Gastrocnemius medialis (tissue), 4 donors: ENCODE results near the gene CD8B2. TPM values are rescaled to one million over a fixed set of nuclear protein-coding genes. Genes with fewer than 3 reads are reported as not detected.
"Not testable (repeated sequence)": the region's sequence is repeated elsewhere in the genome, so short reads cannot be mapped to it uniquely, and the experiment has no call there.

ENCODE experiments used
- ATAC-seq, 2 donors: fragments of 150-250 bp; one replicate each; pipeline ENCODE4 v1.9.1; 2016
- DNase-seq, 2 donors: peaks; one replicate each; pipeline ENCODE4 v3.0.0-alpha.2; 2019
- H3K27ac ChIP-seq, 4 donors: fragments of 200-600 bp; sonication (generic); 1 replicate in 1 of 4; 2 replicates in 3 of 4; pipeline ENCODE4 v1.5.1; 2016 to 2018; ENCODE audit warnings: mild to moderate bottlenecking in 2 of 4, moderate library complexity in 1 of 4
- H3K27me3 ChIP-seq, 3 donors: fragments of 200-600 bp; sonication (generic) in 2 of 3; 1 replicate in 1 of 3; 2 replicates in 2 of 3; pipeline versions ENCODE4 v1.5.1 to v1.6.0; 2016 to 2019; ENCODE audit warnings: mild to moderate bottlenecking in 1 of 3, moderate library complexity in 1 of 3
- H3K36me3 ChIP-seq, 2 donors: fragments of 200-600 bp; sonication (generic) in 1 of 2; one replicate each; pipeline ENCODE4 v1.5.1; 2017 to 2018
- H3K4me1 ChIP-seq, 2 donors: fragments of 200-600 bp; sonication (generic) in 1 of 2; one replicate each; pipeline ENCODE4 v1.5.1; 2016 to 2017; ENCODE audit warnings: mild to moderate bottlenecking in 2 of 2
- H3K4me3 ChIP-seq, 4 donors: fragments of 200-600 bp; sonication (generic) in 3 of 4; 1 replicate in 1 of 4; 2 replicates in 3 of 4; pipeline ENCODE4 v1.5.1; 2016 to 2019; ENCODE audit warnings: mild to moderate bottlenecking in 2 of 4
- H3K9me3 ChIP-seq, 3 donors: fragments of 200-600 bp; sonication (generic) in 2 of 3; 1 replicate in 1 of 3; 2 replicates in 2 of 3; pipeline ENCODE4 v1.5.1; 2016 to 2019
- POLR2A ChIP-seq, 2 donors: fragments of 450-650 bp; IDR thresholded peaks; one replicate each; pipeline ENCODE4 v1.6.1; 2017; ENCODE audit warnings: antibody characterized with exemption in 2 of 2, mild to moderate bottlenecking in 2 of 2, moderate library complexity in 2 of 2
- in situ Hi-C, 4 donors: fragments of 200-750 bp; cut with MboI; loops; one replicate each; pipeline versions ENCODE4 v1.15.0 to v1.8.0; 2017; ENCODE audit warnings: low sequenced_read_pairs in 4 of 4
- intact Hi-C: fragments of 100-400 bp; cut with DNase I; formaldehyde crosslinking; loops from one replicate; pipeline ENCODE4 v1.15.1; 2023; ENCODE audit warnings: low total_unique reads
- total RNA-seq, 4 donors: library from RNA; depleted of rRNA; stranded (reverse); fragments of >200 nt; gene quantifications; one replicate each; pipeline versions ENCODE4 v1.1.0 to v1.2.3, GENCODE V29; 2016
- TF ChIP-seq, protein P1 (sequence below), 5 experiments: fragments of 450-650 bp in 3 of 5; fragments of 200-600 bp in 2 of 5; sonication (generic) in 2 of 5; IDR thresholded peaks in 4 of 5; conservative IDR thresholded peaks in 1 of 5; 1 replicate in 4 of 5; 2 replicates in 1 of 5; pipeline ENCODE4 v1.5.1; 2016 to 2019; ENCODE audit warnings: antibody characterized with exemption in 5 of 5, mild to moderate bottlenecking in 3 of 5, moderate library complexity in 3 of 5

Gene CD8B2
- total RNA-seq, 4 donors from 2014 or later, result 0.07 TPM; not detected in 3

DNA sequence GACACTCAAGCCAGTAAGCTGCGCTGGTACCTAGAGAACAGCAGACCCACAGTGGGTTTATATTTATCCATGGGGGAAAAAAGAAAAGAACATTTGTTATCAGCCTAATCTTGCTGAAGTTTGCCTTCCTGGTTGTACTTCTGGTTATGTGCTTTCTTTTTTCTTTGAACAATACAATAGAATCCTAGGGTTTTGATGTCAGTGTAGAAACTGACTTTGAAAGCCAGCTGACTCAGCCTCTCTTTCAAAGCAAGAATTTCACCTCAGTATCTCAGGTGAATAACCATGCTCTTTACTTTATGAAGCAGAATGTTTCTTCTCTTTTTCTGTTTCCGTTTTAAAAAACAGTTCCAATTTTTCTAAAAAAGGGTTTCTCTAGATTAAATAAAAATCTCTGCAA lies 78.4 kb downstream of the CD8B2 start:
- intact Hi-C loops (no loop called here), in situ Hi-C loops (no loop called here)
- no peak overlapping the region for H3K27ac ChIP-seq
- H3K9me3 ChIP-seq, result no peaks in the 10 kb centered on the region
- no peaks in the 10 kb centered on the region for H3K36me3 ChIP-seq
- no peaks in the 10 kb centered on the region for H3K27me3 ChIP-seq
- no peak for TF ChIP-seq POLR2A (IDR thresholded peaks at IDR 0.05)
- TF ChIP-seq, protein P1, sequence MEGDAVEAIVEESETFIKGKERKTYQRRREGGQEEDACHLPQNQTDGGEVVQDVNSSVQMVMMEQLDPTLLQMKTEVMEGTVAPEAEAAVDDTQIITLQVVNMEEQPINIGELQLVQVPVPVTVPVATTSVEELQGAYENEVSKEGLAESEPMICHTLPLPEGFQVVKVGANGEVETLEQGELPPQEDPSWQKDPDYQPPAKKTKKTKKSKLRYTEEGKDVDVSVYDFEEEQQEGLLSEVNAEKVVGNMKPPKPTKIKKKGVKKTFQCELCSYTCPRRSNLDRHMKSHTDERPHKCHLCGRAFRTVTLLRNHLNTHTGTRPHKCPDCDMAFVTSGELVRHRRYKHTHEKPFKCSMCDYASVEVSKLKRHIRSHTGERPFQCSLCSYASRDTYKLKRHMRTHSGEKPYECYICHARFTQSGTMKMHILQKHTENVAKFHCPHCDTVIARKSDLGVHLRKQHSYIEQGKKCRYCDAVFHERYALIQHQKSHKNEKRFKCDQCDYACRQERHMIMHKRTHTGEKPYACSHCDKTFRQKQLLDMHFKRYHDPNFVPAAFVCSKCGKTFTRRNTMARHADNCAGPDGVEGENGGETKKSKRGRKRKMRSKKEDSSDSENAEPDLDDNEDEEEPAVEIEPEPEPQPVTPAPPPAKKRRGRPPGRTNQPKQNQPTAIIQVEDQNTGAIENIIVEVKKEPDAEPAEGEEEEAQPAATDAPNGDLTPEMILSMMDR (IDR thresholded peaks at IDR 0.05 in 4 of 5, conservative IDR thresholded peaks at IDR 0.05 in 1 of 5), result no peak
- H3K4me1 ChIP-seq, result peaks cover 6 to 14% of the 10 kb centered on the region in 2 donors
- no peak overlapping the region for H3K4me3 ChIP-seq
- ATAC-seq (no peak), DNase-seq (no peak)

DNA sequence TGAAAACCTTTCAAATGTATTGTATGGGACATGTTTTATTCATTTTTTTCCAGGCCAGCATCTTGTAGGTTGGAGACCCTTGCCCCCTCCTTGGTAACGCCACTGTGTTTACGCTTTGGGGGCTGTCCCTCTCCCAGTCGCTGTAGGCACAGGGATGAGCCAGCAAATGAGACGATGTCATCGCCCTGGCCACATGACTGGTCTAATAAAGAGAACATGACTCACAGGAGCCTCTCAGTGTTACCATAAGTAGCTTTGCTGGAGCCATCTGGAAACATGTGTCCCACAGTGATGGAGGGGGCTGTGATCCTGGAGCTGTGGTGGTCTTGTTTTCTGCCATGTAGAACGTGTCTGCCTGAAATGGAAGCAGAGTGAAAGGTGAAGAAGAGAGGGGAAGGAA lies 78.9 kb downstream of the CD8B2 start:
- Histone ChIP-seq H3K4me3 (no peak overlapping the region), H3K27ac (no peak overlapping the region), H3K27me3 (no peaks in the 10 kb centered on the region), H3K36me3 (no peaks in the 10 kb centered on the region), H3K9me3 (no peaks in the 10 kb centered on the region), H3K4me1 (peaks cover 6 to 14% of the 10 kb centered on the region in 2 donors)
- intact Hi-C loops (no loop called here), in situ Hi-C loops (no loop called here)
- DNase-seq, result peak; percentile 16 to 34
- TF ChIP-seq, protein P1 (IDR thresholded peaks at IDR 0.05 in 4 of 5, conservative IDR thresholded peaks at IDR 0.05 in 1 of 5), result no peak
- no peak for TF ChIP-seq POLR2A (IDR thresholded peaks at IDR 0.05)
- peak; percentile 70 to 72 for ATAC-seq

DNA sequence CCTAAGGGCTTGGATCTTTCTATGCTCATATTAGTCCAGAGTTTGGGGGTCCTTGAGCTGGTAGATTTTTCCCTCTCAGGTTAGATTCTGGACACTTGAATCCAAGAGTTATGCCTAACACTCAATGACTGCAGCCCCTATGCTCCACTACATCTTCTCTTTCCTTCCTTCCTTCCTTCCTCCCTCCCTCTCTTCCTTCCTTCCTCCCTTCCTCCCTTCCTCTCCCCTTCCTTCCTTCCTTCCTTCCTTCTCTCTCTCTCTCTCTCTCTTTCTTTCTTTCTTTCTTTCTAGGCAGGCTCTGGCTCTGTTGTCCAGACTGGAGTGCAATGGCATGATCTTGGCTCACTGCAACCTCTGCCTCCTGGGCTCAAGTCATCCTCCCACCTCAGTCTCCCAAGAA lies 79.3 kb downstream of the CD8B2 start:
- intact Hi-C loops, H3K9me3 ChIP-seq, H3K27me3 ChIP-seq, ATAC-seq, in situ Hi-C loops, H3K27ac ChIP-seq, H3K4me3 ChIP-seq, DNase-seq, H3K36me3 ChIP-seq: not testable (repeated sequence)
- H3K4me1 ChIP-seq, result peaks cover 6 to 13% of the 10 kb centered on the region in 2 donors

DNA sequence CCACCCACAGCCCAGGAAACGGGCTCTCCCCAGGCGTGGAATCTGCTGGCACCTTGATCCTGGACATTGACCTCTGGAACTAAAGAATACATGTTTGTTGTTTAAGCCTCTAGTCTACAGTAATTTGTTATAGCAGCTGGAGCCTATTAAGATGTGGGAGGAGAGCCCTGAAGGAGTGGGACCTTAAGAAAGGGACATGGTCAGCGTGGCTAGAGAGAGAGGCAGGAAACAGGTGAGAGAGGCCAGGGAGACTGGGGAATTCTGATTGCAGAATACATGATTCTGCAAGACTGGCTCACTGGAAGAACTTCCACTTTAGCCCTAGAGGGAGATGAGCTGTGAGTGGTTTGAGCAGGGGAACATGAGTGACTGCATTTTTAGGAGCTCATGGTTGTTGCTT lies 83.2 kb downstream of the CD8B2 start:
- no peaks in the 10 kb centered on the region for H3K27me3 ChIP-seq
- H3K9me3 ChIP-seq, result no peaks in the 10 kb centered on the region
- no peaks in the 10 kb centered on the region for H3K4me1 ChIP-seq
- H3K4me3 ChIP-seq, result no peak overlapping the region
- in situ Hi-C loops, result no loop called here
- intact Hi-C loops, result no loop called here
- H3K36me3 ChIP-seq, result no peaks in the 10 kb centered on the region
- DNase-seq, result no peak
- no peak for ATAC-seq
- no peak for TF ChIP-seq POLR2A (IDR thresholded peaks at IDR 0.05)
- TF ChIP-seq, protein P1 (IDR thresholded peaks at IDR 0.05 in 4 of 5, conservative IDR thresholded peaks at IDR 0.05 in 1 of 5), result no peak
- no peak overlapping the region for H3K27ac ChIP-seq

Other genes starting within 250 kb of the CD8B2 start
- gene RGPD3, start 19.0 kb upstream of the CD8B2 start, total RNA-seq, result under 1 TPM in 3 of 4 donors, not detected in 1; 0.15 to 0.38 (median 0.23) TPM